Right atrium auricular region (tissue), 2 donors: ENCODE results near the gene CTRB1. TPM values are rescaled to one million over a fixed set of nuclear protein-coding genes. Genes with fewer than 3 reads are reported as not detected.
"Not testable (repeated sequence)": the region's sequence is repeated elsewhere in the genome, so short reads cannot be mapped to it uniquely, and the experiment has no call there.

Experiments
- DNase-seq: peaks from one replicate; pipeline ENCODE4 v3.0.0-alpha.2; 2019; ENCODE audit warnings: low spot score
- H3K27ac ChIP-seq, 2 donors: fragments of 200-600 bp; sonication (generic); 1 replicate in 1 of 2; 2 replicates in 1 of 2; pipeline ENCODE4 v1.5.1; 2016 to 2019
- H3K27me3 ChIP-seq, 2 donors: fragments of 200-600 bp; sonication (generic); one replicate each; pipeline versions ENCODE4 v1.5.1 to v1.6.0; 2017 to 2019
- H3K36me3 ChIP-seq: fragments of 200-600 bp; sonication (generic); one replicate; pipeline ENCODE4 v1.5.1; 2016
- H3K4me1 ChIP-seq, 2 donors: fragments of 200-600 bp; sonication (generic); one replicate each; pipeline versions ENCODE4 v1.5.1 to v1.6.0; 2017 to 2019
- H3K4me3 ChIP-seq, 2 donors: fragments of 200-600 bp; sonication (generic); 1 replicate in 1 of 2; 2 replicates in 1 of 2; pipeline ENCODE4 v1.5.1; 2017 to 2019; ENCODE audit warnings: mild to moderate bottlenecking in 1 of 2, moderate library complexity in 1 of 2
- H3K9me3 ChIP-seq, 2 donors: fragments of 200-600 bp; sonication (generic); one replicate each; pipeline ENCODE4 v1.5.1; 2019
- total RNA-seq, 2 donors: library from RNA; depleted of rRNA; stranded (reverse); fragments of >200 nt; gene quantifications; one replicate each; pipeline ENCODE4 v1.1.0, GENCODE V29; 2016
- TF ChIP-seq, protein P1 (sequence below), 2 donors: fragments of 200-600 bp; sonication (generic); IDR thresholded peaks; one replicate each; pipeline ENCODE4 v1.5.1; 2019; ENCODE audit warnings: antibody characterized with exemption in 2 of 2

The CTRB1 gene
- total RNA-seq, 2 donors from 2014 or later, result not detected

DNA sequence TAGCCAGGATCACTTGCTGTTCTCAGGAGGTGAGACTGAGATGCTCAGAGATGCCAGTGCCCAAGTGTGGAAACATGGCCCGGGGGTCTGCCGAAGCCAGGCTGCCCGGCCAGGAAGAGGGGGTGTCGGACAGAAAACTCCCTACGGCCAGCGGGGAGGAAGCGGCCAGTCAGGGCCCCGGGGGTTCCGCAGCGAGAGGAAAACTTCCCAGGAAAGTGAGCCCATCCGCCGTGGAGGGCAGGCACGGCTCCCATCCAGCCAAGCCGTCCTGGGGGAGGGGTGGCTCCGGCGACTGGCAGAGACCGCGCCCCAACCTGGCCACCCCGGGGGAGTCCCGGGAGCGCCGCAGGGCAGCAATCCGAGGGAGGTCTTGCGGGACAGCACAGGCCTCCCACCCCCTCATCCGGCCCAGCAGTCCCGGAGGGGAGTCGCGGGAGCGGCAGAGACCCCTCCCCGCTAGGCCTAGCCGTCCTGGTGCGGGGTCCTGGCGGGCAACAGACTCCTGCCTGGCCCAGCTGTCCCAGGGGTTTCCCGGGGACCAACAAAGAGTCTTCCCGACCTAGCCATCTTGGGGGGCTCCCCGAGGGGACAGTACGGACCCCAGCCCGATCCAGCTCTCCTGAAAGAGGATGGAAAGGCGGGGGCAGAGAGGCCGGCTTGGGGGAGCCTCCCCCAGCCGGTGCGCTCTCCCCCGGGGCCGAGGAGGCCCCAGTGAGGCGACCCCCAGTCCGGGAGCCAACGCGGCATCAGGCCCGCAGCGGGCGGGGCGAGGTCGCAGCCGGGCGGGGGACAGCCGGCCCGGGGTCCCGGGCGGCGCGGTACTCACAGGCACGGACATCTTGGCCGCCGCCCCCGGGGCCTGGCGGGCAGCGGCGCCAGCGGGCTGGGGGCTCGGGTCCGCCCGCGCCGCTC is 46.5 kb downstream of the CTRB1 start:
- H3K9me3 ChIP-seq, result no peaks in the 10 kb centered on the region
- TF ChIP-seq, protein P1, sequence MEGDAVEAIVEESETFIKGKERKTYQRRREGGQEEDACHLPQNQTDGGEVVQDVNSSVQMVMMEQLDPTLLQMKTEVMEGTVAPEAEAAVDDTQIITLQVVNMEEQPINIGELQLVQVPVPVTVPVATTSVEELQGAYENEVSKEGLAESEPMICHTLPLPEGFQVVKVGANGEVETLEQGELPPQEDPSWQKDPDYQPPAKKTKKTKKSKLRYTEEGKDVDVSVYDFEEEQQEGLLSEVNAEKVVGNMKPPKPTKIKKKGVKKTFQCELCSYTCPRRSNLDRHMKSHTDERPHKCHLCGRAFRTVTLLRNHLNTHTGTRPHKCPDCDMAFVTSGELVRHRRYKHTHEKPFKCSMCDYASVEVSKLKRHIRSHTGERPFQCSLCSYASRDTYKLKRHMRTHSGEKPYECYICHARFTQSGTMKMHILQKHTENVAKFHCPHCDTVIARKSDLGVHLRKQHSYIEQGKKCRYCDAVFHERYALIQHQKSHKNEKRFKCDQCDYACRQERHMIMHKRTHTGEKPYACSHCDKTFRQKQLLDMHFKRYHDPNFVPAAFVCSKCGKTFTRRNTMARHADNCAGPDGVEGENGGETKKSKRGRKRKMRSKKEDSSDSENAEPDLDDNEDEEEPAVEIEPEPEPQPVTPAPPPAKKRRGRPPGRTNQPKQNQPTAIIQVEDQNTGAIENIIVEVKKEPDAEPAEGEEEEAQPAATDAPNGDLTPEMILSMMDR (IDR thresholded peaks at IDR 0.05), result no peak
- H3K4me3 ChIP-seq, result peak overlapping the region; percentile 88 to 96
- H3K36me3 ChIP-seq, result no peaks in the 10 kb centered on the region
- H3K4me1 ChIP-seq, result peaks cover 0 to 70% of the 10 kb centered on the region in 2 donors
- H3K27ac ChIP-seq, result peak overlapping the region; percentile 97 to 98
- DNase-seq, result no peak
- no peaks in the 10 kb centered on the region for H3K27me3 ChIP-seq

DNA sequence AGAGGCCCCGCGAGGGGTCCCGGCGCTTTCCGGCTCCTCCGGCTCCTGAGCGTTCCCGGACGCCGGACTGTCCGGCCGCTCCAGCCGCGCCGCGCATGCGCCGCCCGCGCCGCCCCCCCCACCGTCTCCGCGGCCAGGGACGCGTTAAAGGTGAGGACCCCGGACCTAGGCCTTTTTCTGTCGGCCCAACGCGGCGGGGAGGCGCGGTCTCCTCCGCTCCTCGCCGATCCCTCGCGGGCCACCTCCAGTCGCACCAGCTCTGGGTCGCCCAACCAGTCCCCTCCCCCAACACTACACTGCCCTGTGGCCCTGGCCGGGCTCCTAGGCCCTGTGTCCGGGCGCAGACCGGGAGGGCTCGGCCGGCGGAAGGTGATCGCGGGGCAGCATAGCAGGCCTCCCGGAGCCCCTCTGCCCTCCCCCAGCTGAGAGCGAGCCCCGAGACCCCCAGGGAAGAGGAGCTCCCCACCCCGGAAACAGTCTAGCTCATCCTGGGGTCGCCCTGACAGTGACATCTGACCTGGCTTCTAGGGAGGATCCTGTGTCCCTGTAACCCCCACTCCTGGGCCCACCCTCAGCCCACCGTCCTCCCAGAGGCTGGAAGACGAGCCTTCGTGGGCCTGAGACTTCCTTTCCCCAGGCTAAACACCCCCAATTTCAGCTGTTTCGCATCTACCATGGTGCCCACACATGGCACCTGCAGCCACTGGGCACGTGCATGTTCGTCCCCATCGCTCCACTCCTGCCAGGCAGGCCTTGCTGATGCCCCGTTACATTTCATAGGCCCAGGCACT is 47.3 kb downstream of the CTRB1 start:
- Histone ChIP-seq H3K4me3 (peak overlapping the region; percentile 88 to 96), H3K36me3 (no peaks in the 10 kb centered on the region), H3K27ac (peak overlapping the region; percentile 97 to 98), H3K4me1 (peaks cover 0 to 65% of the 10 kb centered on the region in 2 donors), H3K27me3 (no peaks in the 10 kb centered on the region), H3K9me3 (no peaks in the 10 kb centered on the region)
- TF ChIP-seq, protein P1 (IDR thresholded peaks at IDR 0.05), result no peak
- no peak for DNase-seq

GRCh38 chr16:75266738-75267630 is 48.2 kb downstream of the CTRB1 start:
- DNase-seq, result no peak
- peaks cover 0 to 61% of the 10 kb centered on the region in 2 donors for H3K4me1 ChIP-seq

GRCh38 chr16:75267631-75268264 is 49.0 kb downstream of the CTRB1 start:
- peak overlapping the region; percentile 76 to 98 for H3K27ac ChIP-seq
- peaks cover 0 to 59% of the 10 kb centered on the region in 2 donors for H3K4me1 ChIP-seq
- H3K36me3 ChIP-seq, result no peaks in the 10 kb centered on the region
- H3K4me3 ChIP-seq, result no peak overlapping the region
- H3K9me3 ChIP-seq, result no peaks in the 10 kb centered on the region
- TF ChIP-seq, protein P1 (IDR thresholded peaks at IDR 0.05), result no peak
- H3K27me3 ChIP-seq, result no peaks in the 10 kb centered on the region
- DNase-seq, result no peak

More at GRCh38 chr16:75266738-75267630, 48.2 kb downstream of the CTRB1 start:
- TF ChIP-seq, protein P1 (IDR thresholded peaks at IDR 0.05), result no peak
- Histone ChIP-seq H3K9me3 (no peaks in the 10 kb centered on the region), H3K27ac (peak overlapping the region; percentile 76 to 98), H3K27me3 (no peaks in the 10 kb centered on the region), H3K4me3 (peak overlapping the region in 1 of 2 donors; percentile 96), H3K36me3 (no peaks in the 10 kb centered on the region)

- DNase-seq, H3K9me3 ChIP-seq, H3K27me3 ChIP-seq, H3K4me3 ChIP-seq, H3K36me3 ChIP-seq, H3K27ac ChIP-seq: not testable (repeated sequence)
- peaks cover 0 to 43% of the 10 kb centered on the region in 2 donors for H3K4me1 ChIP-seq
These were observed 50.6 kb downstream of the CTRB1 start for GRCh38 chr16:75269358-75269757.
